WTC11 (cell line): Measurements from ENCODE around the gene CLK1. TPM values are rescaled to one million over a fixed set of nuclear protein-coding genes. Genes with fewer than 3 reads are reported as not detected.
A peak's percentile ranks its signal among the peaks of the same experiment; 100 is the strongest.

Experiments used
- ATAC-seq: fragments of 200-7000 bp; cut with Tn5 transposase; 2 replicates; pipeline ENCODE4 v1.10.0; 2021; ENCODE audit warnings: mild to moderate bottlenecking, moderate library complexity
- Bru-seq: library from RNA; stranded (reverse); fragments of 400-500 nt; gene quantifications from one replicate; lab custom pipeline; 2021; lab: Mats Ljungman, UMichigan
- CTCF ChIA-PET: fragments of 300-600 bp; sonication (Branson Sonifier 250); formaldehyde crosslinking; loops from one replicate; lab custom pipeline; 2021; ENCODE audit warnings: antibody characterized with exemption; lab: Charles Lee
- POLR2A ChIA-PET: fragments of 350-600 bp; sonication (Branson Sonifier 250); formaldehyde crosslinking; loops from one replicate; lab custom pipeline; 2021; ENCODE audit warnings: antibody characterized with exemption; lab: Charles Lee
- DNase-seq: peaks from one replicate; pipeline ENCODE4 v3.0.0; 2021; ENCODE audit warnings: low spot score
- H3K27ac Mint-ChIP-seq: 2 replicates; pipeline ENCODE4 v1.8.0; 2021; ENCODE audit warnings: mixed read lengths
- H3K27me3 Mint-ChIP-seq: 2 replicates; pipeline ENCODE4 v1.8.0; 2021; ENCODE audit warnings: low read depth, mild to moderate bottlenecking, moderate library complexity, mixed read lengths
- H3K36me3 Mint-ChIP-seq: 2 replicates; pipeline ENCODE4 v1.8.0; 2021; ENCODE audit warnings: mixed read lengths
- H3K4me1 Mint-ChIP-seq: 2 replicates; pipeline ENCODE4 v1.8.0; 2022; ENCODE audit warnings: mixed read lengths
- H3K4me3 Mint-ChIP-seq: 2 replicates; pipeline ENCODE4 v1.8.0; 2021; ENCODE audit warnings: mild to moderate bottlenecking, moderate library complexity, mixed read lengths
- H3K9me3 Mint-ChIP-seq: 2 replicates; pipeline ENCODE4 v1.8.0; 2021; ENCODE audit warnings: mixed read lengths
- ARID4B ChIP-seq: sonication (generic); formaldehyde crosslinking; IDR thresholded peaks from 2 replicates; pipeline ENCODE4 v1.8.0; 2023; ENCODE audit warnings: missing genetic modification reagents, mild to moderate bottlenecking, borderline replicate concordance
- ATF6 ChIP-seq: sonication (generic); formaldehyde crosslinking; IDR thresholded peaks from 2 replicates; pipeline ENCODE4 v1.8.1; 2023; ENCODE audit warnings: mild to moderate bottlenecking, missing genetic modification reagents
- E2F5 ChIP-seq: sonication (generic); formaldehyde crosslinking; IDR thresholded peaks from 2 replicates; pipeline ENCODE4 v1.8.1; 2022; ENCODE audit warnings: mild to moderate bottlenecking, moderate library complexity, missing genetic modification reagents
- FOXK1 ChIP-seq: sonication (generic); formaldehyde crosslinking; IDR thresholded peaks from 2 replicates; pipeline ENCODE4 v1.8.0; 2022; ENCODE audit warnings: mild to moderate bottlenecking, moderate library complexity, missing genetic modification reagents
- FOXP1 ChIP-seq: sonication (generic); formaldehyde crosslinking; IDR thresholded peaks from 2 replicates; pipeline ENCODE4 v1.8.0; 2022; ENCODE audit warnings: missing genetic modification reagents, mild to moderate bottlenecking, moderate library complexity, borderline replicate concordance
- GABPB1 ChIP-seq: sonication (generic); formaldehyde crosslinking; IDR thresholded peaks from 2 replicates; pipeline ENCODE4 v1.8.1; 2023; ENCODE audit warnings: mild to moderate bottlenecking, missing genetic modification reagents
- MAX ChIP-seq: sonication (generic); formaldehyde crosslinking; IDR thresholded peaks from 2 replicates; pipeline ENCODE4 v1.8.0; 2022; ENCODE audit warnings: mild to moderate bottlenecking, missing genetic modification reagents
- NFYB ChIP-seq: sonication (generic); formaldehyde crosslinking; conservative IDR thresholded peaks from 2 replicates; pipeline ENCODE4 v1.8.0; 2022; ENCODE audit warnings: low read depth, missing genetic modification reagents
- NR3C1 ChIP-seq: sonication (generic); formaldehyde crosslinking; conservative IDR thresholded peaks from 2 replicates; pipeline ENCODE4 v1.8.1; 2023; ENCODE audit warnings: low read depth, mild to moderate bottlenecking, missing genetic modification reagents
- PREB ChIP-seq: sonication (generic); formaldehyde crosslinking; IDR thresholded peaks from 2 replicates; pipeline ENCODE4 v1.8.1; 2022; ENCODE audit warnings: mild to moderate bottlenecking, missing genetic modification reagents, moderate library complexity, borderline replicate concordance
- RELA ChIP-seq: sonication (generic); formaldehyde crosslinking; IDR thresholded peaks from 2 replicates; pipeline ENCODE4 v1.8.1; 2022; ENCODE audit warnings: missing genetic modification reagents, mild to moderate bottlenecking, borderline replicate concordance
- SMAD3 ChIP-seq: sonication (generic); formaldehyde crosslinking; IDR thresholded peaks from 2 replicates; pipeline ENCODE4 v1.8.0; 2022; ENCODE audit warnings: missing genetic modification reagents, mild to moderate bottlenecking, borderline replicate concordance
- TEAD4 ChIP-seq: sonication (generic); formaldehyde crosslinking; IDR thresholded peaks from 2 replicates; pipeline ENCODE4 v1.8.0; 2022; ENCODE audit warnings: mild to moderate bottlenecking, missing genetic modification reagents
- TP53 ChIP-seq: sonication (generic); formaldehyde crosslinking; IDR thresholded peaks from 2 replicates; pipeline ENCODE4 v1.8.1; 2023; ENCODE audit warnings: mild to moderate bottlenecking, missing genetic modification reagents
- ZBTB21 ChIP-seq: sonication (generic); formaldehyde crosslinking; IDR thresholded peaks from 2 replicates; pipeline ENCODE4 v1.8.1; 2023; ENCODE audit warnings: mild to moderate bottlenecking, missing genetic modification reagents, borderline replicate concordance
- ZBTB43 ChIP-seq: sonication (generic); formaldehyde crosslinking; IDR thresholded peaks from 2 replicates; pipeline ENCODE4 v1.8.1; 2023; ENCODE audit warnings: mild to moderate bottlenecking, missing genetic modification reagents
- ZNF425 ChIP-seq: fragments of 250-450 bp; sonication (Bioruptor Pico); conservative IDR thresholded peaks from 2 replicates; pipeline ENCODE4 v1.9.0; 2021; ENCODE audit warnings: mild to moderate bottlenecking
- long read RNA-seq, 3 experiments: library from RNA in 1 of 3; library from capped mRNA in 1 of 3; library from polyadenylated mRNA in 1 of 3; unstranded in 2 of 3; stranded (forward) in 1 of 3; transcript quantifications; one replicate each; pipeline ENCODE4 v2.0.0, GENCODE V29; 2021
- total RNA-seq: library from RNA; stranded (reverse); gene quantifications from 3 replicates; pipeline ENCODE4 v1.2.3, GENCODE V29; 2021

CLK1 gene
- 25.5 to 29.5 TPM (median 25.7 TPM) in 3 replicates for total RNA-seq
- percentile 97 among the genes with signal in this experiment for Bru-seq, nascent RNA
- long read RNA-seq, experiment 1, transcript CLK1-204 (12 exons, 1,682 nt): major isoform, 11 of 42 reads
- long read RNA-seq, experiment 1, transcript CLK1-201 (13 exons, 1,888 nt): minor isoform, 8 of 42 reads
- long read RNA-seq, experiment 1, partial matches to known transcripts: 4 of 42 reads
- long read RNA-seq, experiment 1, other reads (novel, unspliced or antisense): 12 of 42 reads
- long read RNA-seq, experiment 2, partial matches to known transcripts: 10 of 28 reads
- long read RNA-seq, experiment 2, other reads (novel, unspliced or antisense): 11 of 28 reads
- long read RNA-seq, experiment 3, transcript CLK1-201 (13 exons, 1,888 nt): major isoform, 24 of 33 reads
- long read RNA-seq, experiment 3, partial matches to known transcripts: 1 of 33 reads
- long read RNA-seq, experiment 3, other reads (novel, unspliced or antisense): 2 of 33 reads

- ChIA-PET CTCF (interaction anchor here (0.5 to 2.4 kb wide), 7 partner anchors 12 to 884 kb away, joined by 3 to 13 read pairs (median 6); partner anchors contain the start of gene ORC2), POLR2A (interaction anchor here (0.6 to 2.8 kb wide), 11 partner anchors 15 to 293 kb away, joined by 3 to 21 read pairs (median 5); partner anchors contain the start of genes NIF3L1, ORC2 and PPIL3)
- Mint-ChIP-seq H3K4me3 (peak within 1 kb of the TSS; percentile 97), H3K4me1 (peaks cover 24% of the 10 kb centered on the region), H3K27me3 (no peaks in the 10 kb centered on the region), H3K36me3 (peaks cover 21% of the 10 kb centered on the region), H3K27ac (peak within 1 kb of the TSS; percentile 99), H3K9me3 (no peaks in the 10 kb centered on the region)
- DNase-seq (peak; percentile 88), ATAC-seq (peak; percentile 72)
- peak; percentile 98 for TF ChIP-seq ZBTB21 (CRISPR knock-in tag)
- no peak for TF ChIP-seq NFYB
- TF ChIP-seq NR3C1 (CRISPR knock-in tag): peak; percentile 89; the same call in 1 of the 2 replicates
- TF ChIP-seq ARID4B: peak; percentile 97
- peak; percentile 91 for TF ChIP-seq MAX (CRISPR knock-in tag)
- TF ChIP-seq FOXP1: peak; percentile 92
- peak; percentile 32 for TF ChIP-seq E2F5 (CRISPR knock-in tag)
- peak; percentile 88 for TF ChIP-seq GABPB1 (CRISPR knock-in tag)
- no peak for TF ChIP-seq ZNF425 (CRISPR knock-in tag)
- TF ChIP-seq FOXK1 (CRISPR knock-in tag): peak; percentile 96
- TF ChIP-seq ZBTB43 (CRISPR knock-in tag): peak; percentile 77; the same call in 1 of the 2 replicates
- peak; percentile 88; the same call in 1 of the 2 replicates for TF ChIP-seq PREB (CRISPR knock-in tag)
- peak; percentile 63; the same call in 1 of the 2 replicates for TF ChIP-seq TEAD4
- no peak for TF ChIP-seq ATF6
- peak; percentile 93 for TF ChIP-seq TP53 (CRISPR knock-in tag)
- peak; percentile 16; the same call in 1 of the 2 replicates for TF ChIP-seq SMAD3 (CRISPR knock-in tag)
- TF ChIP-seq RELA (CRISPR knock-in tag): peak; percentile 62
Measured at GRCh38 chr2:200864176-200865034, at the start of gene CLK1. Gene CLK1 (minus strand): TSS chr2:200864658. CDS start chr2:200861862, 2,796 bp downstream.
